GM18519 (cell line): ENCODE results near the gene NXNL1.
"Not testable (repeated sequence)": the region's sequence is repeated elsewhere in the genome, so short reads cannot be mapped to it uniquely, and the experiment has no call there.

Experiments used
- ATAC-seq: cut with Tn5 transposase; IDR thresholded peaks from one replicate; pipeline ENCODE4 v1.9.1; 2021; ENCODE audit warnings: mild to moderate bottlenecking, moderate library complexity; ENCODE audit not compliant: unreplicated experiment, low FRiP score

The NXNL1 gene

GRCh38 chr19:17460372-17461230 is at the start of gene NXNL1:
Gene NXNL1 (minus strand): TSS chr19:17460926. CDS start chr19:17460869, 57 bp downstream.
- no peak for ATAC-seq

- not testable (repeated sequence) for ATAC-seq
Observed at GRCh38 chr19:17508558-17508933, 47.8 kb upstream of the NXNL1 start.

GRCh38 chr19:17506745-17507144 is 46.0 kb upstream of the NXNL1 start:
- no peak for ATAC-seq

GRCh38 chr19:17505223-17505622 is 44.5 kb upstream of the NXNL1 start:
- no peak for ATAC-seq

GRCh38 chr19:17504456-17504855 is 43.7 kb upstream of the NXNL1 start:
- ATAC-seq, result no peak

- no peak for ATAC-seq
Observed at GRCh38 chr19:17504030-17504429, 43.3 kb upstream of the NXNL1 start.

- ATAC-seq, result no peak
Observed at GRCh38 chr19:17503240-17503639, 42.5 kb upstream of the NXNL1 start.

- ATAC-seq, result no peak
Observed at GRCh38 chr19:17500447-17501198, 39.9 kb upstream of the NXNL1 start.

- no peak for ATAC-seq
Observed at GRCh38 chr19:17499648-17500446, 39.1 kb upstream of the NXNL1 start.

GRCh38 chr19:17499025-17499424 is 38.3 kb upstream of the NXNL1 start:
- not testable (repeated sequence) for ATAC-seq

- no peak for ATAC-seq
Observed at GRCh38 chr19:17497149-17497798, 36.5 kb upstream of the NXNL1 start.

- no peak for ATAC-seq
Observed at GRCh38 chr19:17496337-17496997, 35.7 kb upstream of the NXNL1 start.

GRCh38 chr19:17495639-17496296 is 35.0 kb upstream of the NXNL1 start:
- no peak for ATAC-seq

- no peak for ATAC-seq
Observed at GRCh38 chr19:17491287-17491686, 30.6 kb upstream of the NXNL1 start.

- no peak for ATAC-seq
Observed at GRCh38 chr19:17490411-17490810, 29.7 kb upstream of the NXNL1 start.

- ATAC-seq, result no peak
Observed at GRCh38 chr19:17489392-17490030, 28.8 kb upstream of the NXNL1 start.

GRCh38 chr19:17488593-17489391 is 28.1 kb upstream of the NXNL1 start:
- ATAC-seq, result no peak
